C4-2B (cell line): Measurements from ENCODE around the gene PHF2.

Experiments
- CTCF ChIP-seq: fragments of 450-650 bp; conservative IDR thresholded peaks from 2 replicates; pipeline ENCODE4 v1.5.1; 2017; ENCODE audit warnings: mild to moderate bottlenecking
- ZFX ChIP-seq: fragments of 450-650 bp; IDR thresholded peaks from 2 replicates; pipeline ENCODE4 v1.6.1; 2017

- TF ChIP-seq ZFX (no peak), CTCF (no peak)
These were observed 85.2 kb downstream of the PHF2 start for GRCh38 chr9:93661591-93661990.
